Measurements from ENCODE around the gene CUEDC2.

CUEDC2 gene

DNA sequence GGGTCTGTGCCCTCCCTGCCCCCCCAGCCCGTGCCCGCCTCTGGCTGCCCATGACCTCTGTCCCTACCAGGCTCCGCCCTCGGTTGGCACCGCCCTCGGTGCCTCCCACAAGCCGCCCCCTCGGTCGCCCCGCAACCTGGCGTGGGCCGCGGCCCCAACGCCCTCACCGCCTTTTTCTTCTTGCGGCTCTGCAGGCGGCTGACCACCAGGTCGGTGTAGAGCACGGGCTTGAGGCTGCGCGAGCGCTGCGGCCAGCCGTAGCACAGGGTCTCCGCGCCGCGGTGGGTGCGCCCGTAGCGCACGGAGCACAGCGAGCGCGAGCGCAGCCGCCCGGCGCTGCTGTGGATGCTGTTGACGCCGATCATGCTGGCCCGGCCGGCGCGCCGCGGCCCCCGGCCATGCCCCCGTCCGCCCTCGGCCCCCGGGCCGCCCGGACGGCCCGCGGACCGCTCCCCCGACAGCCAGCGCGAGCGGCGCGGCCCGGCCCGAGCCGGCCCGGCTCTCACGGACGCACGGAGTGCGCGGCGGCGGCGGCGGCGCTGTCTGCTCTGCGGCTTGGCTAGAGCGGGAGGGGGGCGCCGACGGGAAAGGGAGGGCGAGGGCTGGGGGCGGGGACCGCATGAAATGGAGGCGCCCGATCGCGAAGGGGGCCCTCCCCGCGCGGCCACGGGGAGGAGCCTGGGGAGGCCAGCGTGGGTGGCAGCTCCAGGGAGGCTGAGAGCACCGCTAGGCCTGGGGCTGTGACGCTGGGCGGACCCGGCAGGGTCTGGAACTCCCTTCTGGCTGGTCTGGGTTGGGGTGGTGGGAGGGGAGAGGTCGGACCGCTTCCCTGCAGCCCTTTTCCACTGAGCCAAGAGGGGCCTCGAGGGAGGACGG lies 23.4 kb downstream of the CUEDC2 start:
- no peak for DNase-seq

- DNase-seq: no peak
These were observed 24.1 kb downstream of the CUEDC2 start for GRCh38 chr10:102408131-102408727.

DNA sequence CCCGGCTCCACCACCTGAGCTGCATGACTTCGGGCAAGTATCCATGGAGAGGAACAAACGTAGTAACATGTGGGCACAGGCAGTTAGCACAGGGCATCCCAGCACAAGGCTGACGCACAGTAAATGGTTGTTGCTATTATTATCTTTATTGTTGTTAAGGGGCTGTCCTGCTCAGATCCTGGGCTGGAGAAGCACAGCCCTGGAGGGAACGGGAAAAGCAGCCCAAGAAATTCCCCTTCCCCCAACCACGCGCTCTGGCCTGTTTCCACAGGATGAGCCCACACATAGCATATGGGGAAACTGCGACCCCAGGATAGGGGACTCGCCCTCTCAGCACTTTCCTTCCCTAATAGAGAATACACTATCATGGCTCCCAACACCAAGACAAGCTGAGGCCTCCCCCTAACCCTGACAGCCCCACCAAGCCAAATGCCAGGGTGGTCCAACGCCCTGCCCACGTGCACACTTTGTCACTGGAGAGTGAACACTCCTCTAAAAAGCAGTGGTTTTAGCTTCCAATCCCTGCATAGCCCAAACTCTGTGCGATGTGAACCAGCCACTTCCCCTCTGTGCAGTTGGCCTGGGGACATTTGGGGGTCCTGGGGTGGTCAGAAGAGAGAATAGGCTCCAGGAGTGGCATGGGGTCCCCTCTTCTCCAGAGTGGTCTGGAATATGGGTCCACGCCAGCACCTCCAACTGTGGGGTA lies 24.8 kb downstream of the CUEDC2 start:
- DNase-seq: no peak

DNA sequence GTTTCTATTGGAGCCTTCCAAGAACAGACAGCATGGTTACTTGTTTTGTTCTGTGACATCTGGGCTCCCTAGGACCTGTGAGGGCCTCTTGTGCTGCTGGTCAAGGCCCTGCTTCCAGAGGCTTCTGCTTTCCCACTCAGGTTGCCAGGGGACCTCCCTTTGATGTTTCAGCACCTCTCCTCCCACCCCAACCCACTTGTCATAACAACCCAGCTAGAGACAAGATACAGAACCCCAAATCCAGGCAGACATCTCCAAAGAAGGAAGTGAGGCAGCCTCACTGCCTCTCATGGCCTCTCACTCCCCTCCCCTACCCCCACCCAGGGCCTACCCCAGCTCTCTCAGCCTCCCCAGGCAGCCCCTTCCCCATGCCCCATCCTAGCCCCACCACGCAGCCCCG lies 25.6 kb downstream of the CUEDC2 start:
- DNase-seq: no peak

DNA sequence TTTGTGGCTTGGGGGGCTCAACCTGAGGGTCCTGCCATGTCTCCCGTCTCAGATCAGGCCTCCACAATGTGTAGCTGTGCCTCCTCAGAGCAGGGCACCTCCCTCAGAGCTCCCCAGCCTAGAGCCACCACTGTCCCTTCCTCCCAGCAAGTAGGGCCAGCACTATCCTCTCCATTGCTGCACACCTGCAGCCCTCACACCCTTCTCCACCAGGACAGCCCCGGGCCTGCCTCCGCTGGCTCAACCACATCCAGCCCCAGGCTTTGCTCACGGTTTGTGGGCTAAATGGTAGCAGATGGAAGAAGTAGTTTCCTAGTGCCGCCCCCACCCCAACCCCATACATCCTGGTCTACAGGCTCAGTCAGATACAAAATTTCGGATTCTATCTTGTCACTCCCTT lies 26.7 kb downstream of the CUEDC2 start:
- DNase-seq: no peak

GRCh38 chr10:102405108-102405571 lies 27.2 kb downstream of the CUEDC2 start:
- no peak for DNase-seq

DNA sequence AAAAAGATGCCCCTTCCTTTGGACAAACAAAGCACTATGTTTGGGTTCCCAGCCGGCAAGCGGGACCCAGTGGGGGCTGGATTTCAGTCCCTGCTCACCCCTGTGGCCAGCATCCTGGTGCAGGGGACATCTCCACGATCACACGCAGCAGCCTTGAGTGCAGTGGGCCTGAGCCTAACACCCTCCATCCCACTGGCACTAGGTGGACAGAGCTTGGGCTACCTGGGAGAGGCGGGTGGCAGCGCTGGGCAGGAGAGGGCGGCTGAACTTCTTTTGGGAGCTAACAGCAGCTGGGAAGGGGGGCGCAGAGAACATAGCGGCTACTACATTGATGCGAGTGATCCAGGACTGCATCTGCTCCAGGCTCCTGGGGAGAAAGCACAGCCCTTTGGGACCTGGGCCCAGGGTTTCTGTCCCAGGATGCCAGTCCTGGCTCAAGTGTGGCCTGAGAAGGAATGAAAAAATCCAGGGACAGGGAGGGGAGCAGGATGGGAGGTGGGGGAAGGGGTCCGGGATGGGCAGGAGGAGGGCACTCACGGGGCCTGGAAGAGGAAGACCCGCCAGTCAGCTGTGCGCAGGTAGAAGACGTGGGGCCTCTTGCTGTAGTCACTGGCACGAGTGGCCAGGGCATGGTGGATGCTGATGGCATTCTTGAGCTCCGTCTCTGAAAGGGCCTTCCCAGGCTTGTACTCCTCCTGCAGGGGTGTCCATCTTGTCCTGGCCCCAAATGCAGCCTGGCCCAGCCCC lies 27.8 kb downstream of the CUEDC2 start:
- no peak for DNase-seq

DNA sequence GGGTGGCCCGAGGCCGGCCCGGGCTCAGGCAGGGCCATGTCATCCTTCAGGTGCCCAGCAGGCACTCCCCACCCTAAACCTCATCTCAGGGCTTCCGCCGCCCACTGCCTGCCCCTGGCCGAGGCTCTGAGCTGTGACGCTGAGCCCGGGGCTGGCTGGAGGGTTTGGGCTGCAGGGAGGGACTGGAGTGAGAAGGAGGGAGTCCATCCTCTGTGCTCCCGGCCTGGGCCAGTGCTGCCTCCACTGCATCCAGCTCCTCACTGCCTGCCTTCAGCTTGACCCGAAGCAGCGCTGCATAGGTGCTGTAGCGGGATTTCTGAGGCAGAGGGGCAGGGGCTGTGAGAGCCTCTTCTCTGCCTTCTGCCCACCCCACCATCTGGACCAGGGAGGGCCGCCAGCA lies 29.3 kb downstream of the CUEDC2 start:
- no peak for DNase-seq

DNA sequence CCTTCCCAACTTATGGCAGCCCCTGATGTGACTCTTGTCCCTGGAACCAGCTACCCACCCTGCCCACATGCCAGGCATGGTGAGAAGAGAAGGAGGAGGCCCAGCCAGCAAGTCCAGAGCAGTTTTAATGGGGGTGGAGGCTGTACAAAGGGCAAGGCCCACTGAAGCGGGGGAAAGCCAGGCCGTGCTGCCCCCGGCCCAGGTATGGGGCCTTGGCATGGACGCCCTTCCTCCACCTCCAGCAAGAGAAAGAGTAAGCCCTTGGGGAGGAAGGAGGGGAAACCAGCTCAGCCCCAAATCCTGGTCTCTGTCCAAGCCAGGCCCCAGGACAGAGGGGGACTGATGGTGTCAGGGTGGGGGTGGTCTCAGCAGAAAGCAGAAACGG lies 29.9 kb downstream of the CUEDC2 start:
- no peak for DNase-seq

- DNase-seq: no peak
These were observed 30.5 kb downstream of the CUEDC2 start for GRCh38 chr10:102401735-102402511.

DNA sequence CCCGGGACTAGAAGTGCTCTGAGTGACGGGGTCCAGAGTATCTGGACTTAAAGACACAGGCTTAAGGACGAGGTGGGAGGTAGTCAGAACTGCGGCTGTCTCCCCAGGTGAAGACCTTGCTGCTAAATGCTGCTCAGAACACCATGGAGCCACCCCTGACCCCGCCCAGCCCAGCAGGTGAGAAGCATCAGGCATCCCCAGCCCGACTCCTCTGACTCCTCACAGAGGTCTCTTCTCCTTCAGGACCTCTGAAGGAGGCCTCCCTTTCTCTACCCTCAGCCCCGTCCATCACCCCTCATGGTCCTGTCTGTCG lies 31.1 kb downstream of the CUEDC2 start:
- DNase-seq: no peak

GRCh38 chr10:102400598-102401341 lies 31.6 kb downstream of the CUEDC2 start:
- DNase-seq: no peak

GRCh38 chr10:102400076-102400475 lies 32.3 kb downstream of the CUEDC2 start:
- DNase-seq: no peak

DNA sequence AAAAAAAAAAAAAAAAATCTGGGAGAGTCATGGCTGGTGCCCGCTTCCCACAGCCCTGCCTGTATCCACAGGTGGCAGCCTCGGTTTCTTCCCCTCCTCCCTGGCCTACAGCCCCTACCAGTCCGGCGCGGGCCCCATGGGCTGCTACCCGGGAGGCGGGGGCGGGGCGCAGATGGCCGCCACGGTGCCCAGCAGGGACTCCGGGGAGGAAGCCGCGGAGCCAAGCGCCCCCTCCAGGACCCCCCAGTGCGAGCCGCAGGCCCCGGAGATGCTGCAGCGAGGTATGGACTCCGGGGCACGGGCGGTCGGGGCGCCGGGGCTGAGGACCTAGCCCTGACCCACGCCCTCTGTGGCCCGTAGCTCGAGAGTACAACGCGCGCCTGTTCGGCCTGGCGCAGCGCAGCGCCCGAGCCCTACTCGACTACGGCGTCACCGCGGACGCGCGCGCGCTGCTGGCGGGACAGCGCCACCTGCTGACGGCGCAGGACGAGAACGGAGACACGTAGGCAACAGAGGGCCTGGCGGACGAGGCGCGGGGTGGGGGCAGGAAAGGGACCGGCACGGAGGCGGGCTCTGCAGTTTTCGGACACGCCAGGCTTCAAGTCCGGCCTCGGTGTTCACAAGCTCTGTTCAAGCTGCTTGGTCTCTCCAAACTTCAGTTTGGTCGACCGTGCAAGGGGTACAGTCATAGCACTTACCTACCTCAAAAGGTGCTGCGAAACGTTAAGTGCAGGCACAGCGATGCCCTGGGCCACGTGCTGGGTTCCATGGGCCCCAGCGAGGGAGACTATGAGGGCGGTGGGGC lies 33.0 kb downstream of the CUEDC2 start:
- DNase-seq: peak; percentile 68

- no peak for DNase-seq
These were observed 34.0 kb downstream of the CUEDC2 start for GRCh38 chr10:102398172-102399020.

DNA sequence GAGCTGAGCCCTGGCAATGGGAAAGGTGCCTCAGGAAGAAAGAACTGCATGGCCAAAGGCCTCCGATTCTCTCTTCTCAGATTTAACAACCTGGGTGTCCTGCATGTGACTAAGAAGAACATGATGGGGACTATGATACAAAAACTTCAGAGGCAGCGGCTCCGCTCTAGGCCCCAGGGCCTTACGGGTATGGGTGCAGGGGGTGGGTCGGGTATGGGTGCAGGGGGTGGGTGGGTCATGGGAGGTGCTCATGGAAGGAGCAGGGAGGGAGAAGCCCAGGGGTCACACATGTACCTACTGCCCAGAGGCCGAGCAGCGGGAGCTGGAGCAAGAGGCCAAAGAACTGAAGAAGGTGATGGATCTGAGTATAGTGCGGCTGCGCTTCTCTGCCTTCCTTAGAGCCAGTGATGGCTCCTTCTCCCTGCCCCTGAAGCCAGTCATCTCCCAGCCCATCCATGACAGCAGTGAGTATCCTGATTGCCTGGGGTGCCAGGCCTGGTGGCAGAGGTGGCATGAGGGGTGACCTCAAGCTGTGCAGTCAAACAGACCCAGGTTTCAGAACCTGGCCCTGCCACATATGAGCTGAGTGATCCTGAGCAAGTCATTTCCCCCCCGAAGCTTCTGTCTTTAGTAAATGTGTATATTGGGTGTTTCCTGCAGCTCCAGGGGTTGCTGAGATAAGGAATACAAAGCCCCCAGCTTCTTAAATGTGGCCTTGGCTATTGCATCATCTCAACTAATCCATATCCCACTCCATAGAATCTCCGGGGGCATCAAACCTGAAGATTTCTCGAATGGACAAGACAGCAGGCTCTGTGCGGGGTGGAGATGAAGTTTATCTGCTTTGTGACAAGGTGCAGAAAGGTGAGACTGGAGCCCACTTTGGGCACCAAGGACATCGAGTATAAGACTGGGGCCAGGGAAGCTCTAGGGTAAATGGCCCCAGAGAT lies 34.9 kb downstream of the CUEDC2 start:
- DNase-seq: no peak

GRCh38 chr10:102396730-102397151 lies 35.6 kb downstream of the CUEDC2 start:
- no peak for DNase-seq

DNA sequence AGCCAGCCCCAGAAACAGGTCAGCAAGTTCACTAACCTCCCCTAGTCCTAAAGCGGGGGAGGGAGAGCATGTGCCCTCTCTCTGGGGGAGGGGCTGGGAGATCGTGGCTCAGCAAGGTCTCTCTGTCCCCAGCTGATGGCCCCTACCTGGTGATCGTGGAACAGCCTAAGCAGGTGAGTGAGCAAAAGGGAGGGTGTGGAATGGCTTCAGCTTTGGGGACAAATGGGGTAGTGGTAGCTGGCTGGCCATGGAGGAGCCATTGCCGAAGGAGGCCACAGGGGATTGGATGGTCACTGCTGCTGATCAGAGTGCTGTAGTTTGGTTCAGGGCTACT lies 36.1 kb downstream of the CUEDC2 start:
- DNase-seq: no peak
